Keratinocyte (primary cell): Measurements from ENCODE around the gene DRD2. TPM values are rescaled to one million over a fixed set of nuclear protein-coding genes. Genes with fewer than 3 reads are reported as not detected.

ENCODE experiments used
- DNase-seq: peaks from one replicate; pipeline ENCODE4 v3.0.0-alpha.2; 2011; ENCODE audit warnings: low read depth, missing footprints, low spot score
- FAIRE-seq: peaks from 2 replicates; lab custom pipeline; 2011; peaks lifted over from hg19 to GRCh38; lab: Jason Lieb, UNC
- H2AFZ ChIP-seq: 2 replicates; pipeline ENCODE4 v1.6.0; 2012; ENCODE audit warnings: low read length, control low read depth, inconsistent platforms; ENCODE audit not compliant: control insufficient read depth
- H3K27ac ChIP-seq: 2 replicates; pipeline ENCODE4 v1.5.1; 2011; ENCODE audit warnings: low read length; ENCODE audit not compliant: control insufficient read depth, insufficient read depth
- H3K27me3 ChIP-seq: 3 replicates; pipeline ENCODE4 v1.6.0; 2011; ENCODE audit warnings: low read length; ENCODE audit not compliant: control insufficient read depth, insufficient read depth; ENCODE audit errors: extremely low read depth
- H3K36me3 ChIP-seq, 2 experiments: 2 replicates in 1 of 2; 3 replicates in 1 of 2; pipeline ENCODE4 v1.5.1; 2011; ENCODE audit warnings: low read length in 2 of 2, mild to moderate bottlenecking in 1 of 2; ENCODE audit not compliant: control insufficient read depth in 2 of 2, insufficient read depth in 2 of 2; ENCODE audit errors: extremely low read depth in 1 of 2
- H3K4me1 ChIP-seq: 3 replicates; pipeline ENCODE4 v1.5.1; 2011; ENCODE audit warnings: low read length; ENCODE audit not compliant: control insufficient read depth, insufficient read depth; ENCODE audit errors: extremely low read depth
- H3K4me2 ChIP-seq: 3 replicates; pipeline ENCODE4 v1.6.0; 2011; ENCODE audit warnings: low read depth, low read length; ENCODE audit not compliant: control insufficient read depth, insufficient read depth; ENCODE audit errors: extremely low read depth
- H3K4me3 ChIP-seq, 3 experiments: fragments of 200-600 bp in 1 of 3; sonication (generic) in 1 of 3; 2 replicates in 2 of 3; 3 replicates in 1 of 3; pipeline ENCODE4 v1.5.1; 2011 to 2016; ENCODE audit warnings: low read length in 3 of 3, mild to moderate bottlenecking in 3 of 3, control low read depth in 2 of 3, inconsistent platforms in 1 of 3, low read depth in 1 of 3, mixed read lengths in 1 of 3, mixed run types in 1 of 3, moderate library complexity in 1 of 3; ENCODE audit not compliant: control insufficient read depth in 2 of 3, insufficient read depth in 2 of 3; ENCODE audit errors: extremely low read depth in 1 of 3
- H3K79me2 ChIP-seq: 2 replicates; pipeline ENCODE4 v1.6.0; 2012; ENCODE audit warnings: low read length; ENCODE audit not compliant: control insufficient read depth, insufficient read depth
- H3K9ac ChIP-seq: 3 replicates; pipeline ENCODE4 v1.6.0; 2011; ENCODE audit warnings: low read length; ENCODE audit not compliant: control insufficient read depth, insufficient read depth; ENCODE audit errors: extremely low read depth
- H3K9me1 ChIP-seq: 3 replicates; pipeline ENCODE4 v1.6.0; 2011; ENCODE audit warnings: low read length; ENCODE audit not compliant: control insufficient read depth, insufficient read depth; ENCODE audit errors: extremely low read depth
- H3K9me3 ChIP-seq: 2 replicates; pipeline ENCODE4 v1.5.1; 2012; ENCODE audit warnings: low read depth, low read length; ENCODE audit not compliant: control insufficient read depth
- H4K20me1 ChIP-seq: 3 replicates; pipeline ENCODE4 v1.6.0; 2011; ENCODE audit warnings: low read length; ENCODE audit not compliant: control insufficient read depth, insufficient read depth; ENCODE audit errors: extremely low read depth
- CTCF ChIP-seq, 3 experiments: IDR thresholded peaks in 1 of 3; conservative IDR thresholded peaks in 1 of 3; optimal IDR thresholded peaks in 1 of 3; 2 replicates in 2 of 3; 3 replicates in 1 of 3; pipeline versions ENCODE3 to v1.5.1; 2011; ENCODE audit warnings: low read length in 3 of 3, mild to moderate bottlenecking in 3 of 3, moderate library complexity in 2 of 3, control low read depth in 1 of 3, inconsistent platforms in 1 of 3; ENCODE audit not compliant: insufficient read depth in 2 of 3; ENCODE audit errors: extremely low read depth in 1 of 3
- EZH2 ChIP-seq: IDR thresholded peaks from one replicate; pipeline ENCODE4 v1.6.1; 2012; ENCODE audit warnings: inconsistent platforms, mild to moderate bottlenecking, low read length, moderate library complexity
- dilution Hi-C: fragments of 300-500 bp; cut with MboI; formaldehyde crosslinking; loops from one replicate; pipeline ENCODE4 v1.7.0; 2020; ENCODE audit warnings: low sequenced_read_pairs; ENCODE audit not compliant: extremely low pct_ligation_motif_present
- polyA plus RNA-seq, 5 experiments: library from polyadenylated mRNA; depleted of rRNA in 3 of 5; stranded (reverse) in 3 of 5; stranded (forward) in 1 of 5; unstranded in 1 of 5; fragments of >200 nt; gene quantifications; 1 replicate in 1 of 5; 2 replicates in 3 of 5; 3 replicates in 1 of 5; pipeline versions ENCODE4 v1.2.1 to v1.2.3, GENCODE V29; 2011 to 2012; ENCODE audit warnings: missing spikeins in 2 of 5, low read depth in 1 of 5, low replicate concordance in 1 of 5

DRD2 gene
- polyA plus RNA-seq, 1 donor (not counting 4 experiments of a cell fraction or from before 2014, with no cell fraction given) = 0.26 TPM

- no peak for TF ChIP-seq EZH2
- TF ChIP-seq CTCF (optimal IDR thresholded peaks at IDR 0.05 in 1 of 3, IDR thresholded peaks at IDR 0.05 in 1 of 3, conservative IDR thresholded peaks at IDR 0.05 in 1 of 3; ENCODE audit: extremely low read depth in 1 of 3, insufficient read depth in 2 of 3, low read length in 3 of 3) = no peak
- no peak overlapping the region for H2AFZ ChIP-seq
- H3K79me2 ChIP-seq = no peaks in the 10 kb centered on the region
- no peaks in the 10 kb centered on the region for H3K36me3 ChIP-seq
- dilution Hi-C loops = no loop called here
- H3K4me1 ChIP-seq = peaks cover 6% of the 10 kb centered on the region
- no peaks in the 10 kb centered on the region for H3K9me1 ChIP-seq
- no peak overlapping the region for H3K27ac ChIP-seq
- H3K4me3 ChIP-seq = no peak overlapping the region
- no peak for DNase-seq
- H4K20me1 ChIP-seq = no peaks in the 10 kb centered on the region
- no peaks in the 10 kb centered on the region for H3K27me3 ChIP-seq
- H3K9me3 ChIP-seq = no peaks in the 10 kb centered on the region
- no peak overlapping the region for H3K9ac ChIP-seq
- FAIRE-seq = no peak
- no peak overlapping the region for H3K4me2 ChIP-seq
These were observed 76.3 kb downstream of the DRD2 start for GRCh38 chr11:113398669-113399430.

GRCh38 chr11:113397821-113398220, 77.4 kb downstream of the DRD2 start:
- H3K9me3 ChIP-seq = no peaks in the 10 kb centered on the region
- H3K27me3 ChIP-seq = no peaks in the 10 kb centered on the region
- H2AFZ ChIP-seq = no peak overlapping the region
- TF ChIP-seq EZH2 (no peak), CTCF (optimal IDR thresholded peaks at IDR 0.05 in 1 of 3, IDR thresholded peaks at IDR 0.05 in 1 of 3, conservative IDR thresholded peaks at IDR 0.05 in 1 of 3; ENCODE audit: extremely low read depth in 1 of 3, insufficient read depth in 2 of 3, low read length in 3 of 3) (no peak)
- no peak for FAIRE-seq
- H3K36me3 ChIP-seq = no peaks in the 10 kb centered on the region
- dilution Hi-C loops = no loop called here
- DNase-seq = no peak
- no peaks in the 10 kb centered on the region for H4K20me1 ChIP-seq
- H3K4me1 ChIP-seq = peaks cover 6% of the 10 kb centered on the region
- no peak overlapping the region for H3K4me3 ChIP-seq
- no peak overlapping the region for H3K4me2 ChIP-seq
- no peaks in the 10 kb centered on the region for H3K79me2 ChIP-seq
- H3K27ac ChIP-seq = no peak overlapping the region
- no peak overlapping the region for H3K9ac ChIP-seq
- no peaks in the 10 kb centered on the region for H3K9me1 ChIP-seq
